ENCODE results near the gene RSBN1.
A peak's percentile ranks its signal among the peaks of the same experiment; 100 is the strongest.

The RSBN1 gene

GRCh38 chr1:113846391-113847035 lies 34.2 kb upstream of the RSBN1 start:
- no peak for TF ChIP-seq POLR2A (IDR thresholded peaks at IDR 0.05; ENCODE audit: low read depth, low read length)
- DNase-seq (ENCODE audit: insufficient read length, low spot score) (no peak), FAIRE-seq (peak; percentile 41)

GRCh38 chr1:113836534-113836933 lies 24.3 kb upstream of the RSBN1 start:
- FAIRE-seq, result no peak

DNA sequence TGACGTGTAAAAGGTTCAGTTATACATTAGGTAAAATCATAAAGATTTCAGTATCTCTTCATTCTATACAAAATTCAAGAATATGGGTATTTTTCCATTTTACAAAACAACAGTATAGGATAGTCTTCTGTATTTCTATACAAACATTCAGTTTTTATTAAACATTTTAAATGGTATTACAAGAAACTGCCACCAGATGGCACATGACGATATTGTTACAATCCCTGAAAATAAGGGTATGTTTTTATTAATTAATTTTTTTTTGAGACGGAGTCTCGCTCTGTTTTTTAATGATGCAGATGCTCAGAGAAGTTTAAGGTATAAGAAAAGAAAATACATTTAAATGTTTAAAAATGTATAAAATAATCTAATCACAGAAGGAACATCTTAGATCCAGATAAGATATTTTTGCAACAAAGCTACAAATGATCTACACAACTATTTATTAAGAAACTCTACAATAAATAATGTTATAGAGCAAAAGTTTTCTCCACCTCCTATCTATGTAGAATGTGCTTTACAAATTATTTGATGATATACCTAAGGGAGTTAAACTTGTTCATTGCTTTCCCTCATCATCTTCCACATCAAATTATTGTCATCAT lies 23.5 kb upstream of the RSBN1 start:
- FAIRE-seq, result no peak
- no peak for TF ChIP-seq POLR2A (IDR thresholded peaks at IDR 0.05; ENCODE audit: low read depth, low read length)

More at GRCh38 chr1:113836534-113836933, 24.3 kb upstream of the RSBN1 start:
- TF ChIP-seq POLR2A (IDR thresholded peaks at IDR 0.05; ENCODE audit: low read depth, low read length), result no peak
- no peak for DNase-seq (ENCODE audit: insufficient read length, low spot score)

DNA sequence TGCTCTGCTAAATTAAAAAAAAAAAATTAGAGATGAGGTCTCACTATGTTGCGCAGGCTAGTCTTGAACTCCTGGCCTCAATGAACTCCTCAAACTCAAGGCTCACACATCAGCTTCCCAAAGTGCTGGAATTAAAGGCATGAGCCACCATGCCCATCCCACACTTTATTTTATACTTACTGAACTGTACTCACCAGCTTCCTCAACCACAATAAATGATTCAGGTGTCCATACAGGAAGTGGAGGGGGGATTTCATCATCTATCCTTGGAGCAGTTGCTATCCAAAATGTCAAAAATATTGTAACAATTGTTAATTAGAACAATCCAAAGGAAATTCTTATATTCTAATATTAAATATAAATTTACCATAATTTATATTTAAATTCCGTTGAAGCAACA lies 22.4 kb upstream of the RSBN1 start:
- TF ChIP-seq POLR2A (IDR thresholded peaks at IDR 0.05; ENCODE audit: low read depth, low read length), result no peak
- FAIRE-seq (no peak), DNase-seq (ENCODE audit: insufficient read length, low spot score) (no peak)

More for the DNA sequence above, 23.5 kb upstream of the RSBN1 start:
- no peak for DNase-seq (ENCODE audit: insufficient read length, low spot score)

GRCh38 chr1:113830039-113830438 lies 17.8 kb upstream of the RSBN1 start:
- no peak for TF ChIP-seq POLR2A (IDR thresholded peaks at IDR 0.05; ENCODE audit: low read depth, low read length)
- peak; percentile 85 for FAIRE-seq
- no peak for DNase-seq (ENCODE audit: insufficient read length, low spot score)

GRCh38 chr1:113821916-113822315 lies 9.6 kb upstream of the RSBN1 start:
- DNase-seq (ENCODE audit: insufficient read length, low spot score), result no peak
- peak; percentile 36 for FAIRE-seq
- no peak for TF ChIP-seq POLR2A (IDR thresholded peaks at IDR 0.05; ENCODE audit: low read depth, low read length)

GRCh38 chr1:113818578-113818977 lies 6.3 kb upstream of the RSBN1 start:
- no peak for DNase-seq (ENCODE audit: insufficient read length, low spot score)
- no peak for TF ChIP-seq POLR2A (IDR thresholded peaks at IDR 0.05; ENCODE audit: low read depth, low read length)
- FAIRE-seq, result no peak

- no peak for FAIRE-seq
- DNase-seq (ENCODE audit: insufficient read length, low spot score), result no peak
- TF ChIP-seq POLR2A (IDR thresholded peaks at IDR 0.05; ENCODE audit: low read depth, low read length), result no peak
Measured at GRCh38 chr1:113813218-113813617, 942 bp upstream of the RSBN1 start.

- FAIRE-seq (no peak), DNase-seq (ENCODE audit: insufficient read length, low spot score) (no peak)
- no peak for TF ChIP-seq POLR2A (IDR thresholded peaks at IDR 0.05; ENCODE audit: low read depth, low read length)
Measured at GRCh38 chr1:113812661-113813135, 422 bp upstream of the RSBN1 start.

GRCh38 chr1:113811156-113811887 lies 954 bp downstream of the RSBN1 start:
- DNase-seq (ENCODE audit: insufficient read length, low spot score) (no peak), FAIRE-seq (no peak)
- no peak for TF ChIP-seq POLR2A (IDR thresholded peaks at IDR 0.05; ENCODE audit: low read depth, low read length)

DNA sequence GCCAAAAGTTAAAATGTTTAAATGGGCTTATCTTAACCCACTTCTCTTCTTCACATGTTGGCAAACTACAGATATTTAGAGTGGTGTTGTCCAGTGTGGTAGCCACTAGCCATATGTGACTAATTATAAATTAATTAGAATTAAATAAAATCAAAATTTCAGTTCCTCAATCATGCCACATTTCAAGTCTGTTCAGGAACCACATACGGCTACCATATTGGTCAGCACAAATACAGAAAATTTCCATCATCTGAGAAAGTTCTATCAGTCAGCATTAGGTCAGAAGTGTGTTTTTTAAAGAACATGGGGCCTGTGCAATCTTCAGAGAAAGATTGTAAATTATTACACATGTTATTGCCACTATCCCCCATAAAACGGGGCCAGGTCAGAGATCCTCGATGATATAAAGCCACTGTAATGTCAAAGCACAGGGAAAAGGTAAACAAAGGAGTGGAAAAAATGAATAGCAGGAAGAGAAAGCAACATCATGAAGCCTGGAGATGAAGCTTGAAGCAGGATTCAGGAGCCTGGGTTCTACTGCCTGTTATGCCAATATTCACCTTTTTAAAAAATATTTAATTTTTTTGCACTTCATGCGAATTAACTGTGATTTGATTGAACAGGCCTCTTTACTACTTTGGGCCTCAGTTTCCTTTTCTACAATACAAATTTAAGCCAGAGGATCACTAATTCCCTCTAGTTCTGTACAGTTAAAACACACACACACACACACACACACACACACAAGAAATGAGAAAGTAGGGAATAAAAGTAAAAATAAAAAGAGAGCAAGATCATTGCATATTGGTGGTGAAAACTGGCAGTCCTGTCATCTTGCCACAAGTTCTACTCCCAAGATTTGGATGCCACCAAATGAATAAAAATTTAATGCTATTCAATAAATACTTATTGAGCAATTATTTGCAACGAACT lies 2.3 kb downstream of the RSBN1 start:
- no peak for TF ChIP-seq POLR2A (IDR thresholded peaks at IDR 0.05; ENCODE audit: low read depth, low read length)
- DNase-seq (ENCODE audit: insufficient read length, low spot score), result no peak
- peak; percentile 45 for FAIRE-seq

GRCh38 chr1:113808450-113809195 lies 3.7 kb downstream of the RSBN1 start:
- no peak for TF ChIP-seq POLR2A (IDR thresholded peaks at IDR 0.05; ENCODE audit: low read depth, low read length)
- DNase-seq (ENCODE audit: insufficient read length, low spot score), result no peak
- FAIRE-seq, result no peak

DNA sequence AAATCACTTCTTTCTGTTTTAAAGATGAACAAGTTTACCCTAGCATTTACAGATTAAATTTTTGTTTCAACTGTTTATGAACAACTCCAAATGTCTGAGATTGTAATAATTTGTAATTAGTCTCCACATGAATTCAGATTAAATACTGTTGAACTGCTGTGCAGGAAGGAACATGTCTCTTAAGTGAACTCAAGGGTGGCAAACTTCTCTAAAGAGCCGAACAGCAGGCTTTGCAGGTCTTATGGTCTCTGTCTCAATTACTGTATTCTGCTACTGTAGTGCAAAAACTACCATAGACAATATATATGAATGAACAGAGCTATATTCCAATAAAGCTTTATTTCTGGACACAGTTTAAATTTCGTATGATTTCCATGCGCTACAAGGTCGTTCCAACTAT lies 6.6 kb downstream of the RSBN1 start:
- no peak for TF ChIP-seq POLR2A (IDR thresholded peaks at IDR 0.05; ENCODE audit: low read depth, low read length)
- no peak for FAIRE-seq
- DNase-seq (ENCODE audit: insufficient read length, low spot score), result no peak
